ENCODE results near the gene TRMT11. TPM values are rescaled to one million over a fixed set of nuclear protein-coding genes. Genes with fewer than 3 reads are reported as not detected.

TRMT11 gene
- total RNA-seq, 1 donor, result 49.2 TPM

GRCh38 chr6:126035764-126036163 lies 49.4 kb downstream of the TRMT11 start:
- TF ChIP-seq CTCF (IDR thresholded peaks at IDR 0.05; ENCODE audit: insufficient read depth, low read depth, low read length), result no peak
- no peak for DNase-seq (ENCODE audit: low read depth)
- H3K4me3 ChIP-seq (ENCODE audit: low read depth, low read length), result no peak overlapping the region

GRCh38 chr6:126038234-126038633 lies 51.9 kb downstream of the TRMT11 start:
- peak; percentile 18 for DNase-seq (ENCODE audit: low read depth)
- TF ChIP-seq CTCF (IDR thresholded peaks at IDR 0.05; ENCODE audit: insufficient read depth, low read depth, low read length), result no peak
- H3K4me3 ChIP-seq (ENCODE audit: low read depth, low read length), result no peak overlapping the region

GRCh38 chr6:126039284-126039683 lies 52.9 kb downstream of the TRMT11 start:
- no peak for TF ChIP-seq CTCF (IDR thresholded peaks at IDR 0.05; ENCODE audit: insufficient read depth, low read depth, low read length)
- no peak overlapping the region for H3K4me3 ChIP-seq (ENCODE audit: low read depth, low read length)
- peak; percentile 52 for DNase-seq (ENCODE audit: low read depth)

GRCh38 chr6:126040394-126040793 lies 54.1 kb downstream of the TRMT11 start:
- no peak for TF ChIP-seq CTCF (IDR thresholded peaks at IDR 0.05; ENCODE audit: insufficient read depth, low read depth, low read length)
- DNase-seq (ENCODE audit: low read depth), result no peak
- H3K4me3 ChIP-seq (ENCODE audit: low read depth, low read length), result no peak overlapping the region

GRCh38 chr6:126040826-126041225 lies 54.5 kb downstream of the TRMT11 start:
- no peak for TF ChIP-seq CTCF (IDR thresholded peaks at IDR 0.05; ENCODE audit: insufficient read depth, low read depth, low read length)
- peak; percentile 82 for DNase-seq (ENCODE audit: low read depth)
- no peak overlapping the region for H3K4me3 ChIP-seq (ENCODE audit: low read depth, low read length)

- H3K4me3 ChIP-seq (ENCODE audit: low read depth, low read length), result no peak overlapping the region
- no peak for TF ChIP-seq CTCF (IDR thresholded peaks at IDR 0.05; ENCODE audit: insufficient read depth, low read depth, low read length)
- no peak for DNase-seq (ENCODE audit: low read depth)
These were observed 55.2 kb downstream of the TRMT11 start for GRCh38 chr6:126041516-126041915.

GRCh38 chr6:126042001-126042419 lies 55.7 kb downstream of the TRMT11 start:
- DNase-seq (ENCODE audit: low read depth), result peak; percentile 88
- no peak for TF ChIP-seq CTCF (IDR thresholded peaks at IDR 0.05; ENCODE audit: insufficient read depth, low read depth, low read length)
- H3K4me3 ChIP-seq (ENCODE audit: low read depth, low read length), result no peak overlapping the region
